Peyer's patch (tissue), 4 donors: ENCODE results near the gene APBA1. TPM values are rescaled to one million over a fixed set of nuclear protein-coding genes. Genes with fewer than 3 reads are reported as not detected.

Source experiments
- DNase-seq, 3 donors: peaks; one replicate each; pipeline ENCODE4 v3.0.0-alpha.2; 2017 to 2019
- H3K27ac ChIP-seq, 4 donors: fragments of 200-600 bp; sonication (generic); one replicate each; pipeline ENCODE4 v1.5.1; 2016 to 2019
- H3K27me3 ChIP-seq, 2 donors: fragments of 200-600 bp; sonication (generic); one replicate each; pipeline ENCODE4 v1.5.1; 2019
- H3K36me3 ChIP-seq, 3 donors: fragments of 200-600 bp; sonication (generic); one replicate each; pipeline ENCODE4 v1.5.1; 2016 to 2019
- H3K4me1 ChIP-seq, 4 donors: fragments of 200-600 bp; sonication (generic); one replicate each; pipeline ENCODE4 v1.5.1; 2016 to 2019
- H3K4me3 ChIP-seq, 4 donors: fragments of 200-600 bp; sonication (generic); 1 replicate in 3 of 4; 2 replicates in 1 of 4; pipeline ENCODE4 v1.5.1; 2016 to 2019; ENCODE audit warnings: mild to moderate bottlenecking in 1 of 4
- H3K9me3 ChIP-seq, 4 donors: fragments of 200-600 bp; sonication (generic); one replicate each; pipeline ENCODE4 v1.5.1; 2016 to 2019; ENCODE audit warnings: mild to moderate bottlenecking in 1 of 4
- POLR2A ChIP-seq, 2 donors: fragments of 450-650 bp; IDR thresholded peaks; one replicate each; pipeline ENCODE4 v1.5.1; 2017; ENCODE audit warnings: antibody characterized with exemption in 2 of 2, mild to moderate bottlenecking in 2 of 2, moderate library complexity in 2 of 2
- total RNA-seq, 4 donors: library from RNA; depleted of rRNA; stranded (reverse); fragments of >200 nt; gene quantifications; one replicate each; pipeline ENCODE4 v1.1.0, GENCODE V29; 2016
- TF ChIP-seq, protein P1 (sequence below), 6 experiments: fragments of 450-650 bp in 4 of 6; fragments of 200-600 bp in 2 of 6; sonication (generic) in 1 of 6; IDR thresholded peaks; one replicate each; pipeline ENCODE4 v1.5.1; 2017 to 2019; ENCODE audit warnings: antibody characterized with exemption in 6 of 6, mild to moderate bottlenecking in 3 of 6, moderate library complexity in 1 of 6

The APBA1 gene
- total RNA-seq, 4 donors from 2014 or later = 0.88 to 14.9 (median 3.9) TPM

DNA sequence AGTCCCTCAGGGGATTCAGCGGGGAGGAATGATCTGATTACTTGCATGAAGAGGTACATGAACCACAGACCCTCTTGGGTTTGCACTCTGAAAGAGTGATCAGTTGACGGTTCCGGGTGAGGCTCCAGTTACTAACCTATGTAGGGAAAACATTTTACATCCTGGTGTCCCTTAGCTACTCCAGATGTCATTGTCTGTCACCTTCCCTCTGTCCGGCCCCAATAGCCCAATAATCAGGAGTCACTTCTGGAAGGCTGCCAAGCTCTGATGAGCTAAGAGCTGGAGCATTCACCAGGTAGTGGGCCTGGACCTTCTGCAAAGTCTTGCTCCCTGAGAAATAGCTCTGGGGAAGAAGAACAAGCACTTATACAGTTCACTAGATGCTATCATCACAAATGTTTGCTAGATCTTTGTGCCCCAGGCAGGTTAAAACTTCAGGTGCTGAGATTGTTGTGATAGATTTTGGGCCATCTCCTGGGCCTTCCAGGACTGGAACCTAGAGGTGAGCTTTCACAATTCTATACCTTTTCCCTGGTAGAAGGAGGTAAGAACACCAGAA lies 282.7 kb downstream of the APBA1 start:
- Histone ChIP-seq H3K27me3 (no peaks in the 10 kb centered on the region), H3K36me3 (no peaks in the 10 kb centered on the region), H3K27ac (no peak overlapping the region), H3K4me1 (no peaks in the 10 kb centered on the region), H3K9me3 (no peaks in the 10 kb centered on the region), H3K4me3 (no peak overlapping the region)
- TF ChIP-seq POLR2A (IDR thresholded peaks at IDR 0.05) = no peak
- TF ChIP-seq, protein P1, sequence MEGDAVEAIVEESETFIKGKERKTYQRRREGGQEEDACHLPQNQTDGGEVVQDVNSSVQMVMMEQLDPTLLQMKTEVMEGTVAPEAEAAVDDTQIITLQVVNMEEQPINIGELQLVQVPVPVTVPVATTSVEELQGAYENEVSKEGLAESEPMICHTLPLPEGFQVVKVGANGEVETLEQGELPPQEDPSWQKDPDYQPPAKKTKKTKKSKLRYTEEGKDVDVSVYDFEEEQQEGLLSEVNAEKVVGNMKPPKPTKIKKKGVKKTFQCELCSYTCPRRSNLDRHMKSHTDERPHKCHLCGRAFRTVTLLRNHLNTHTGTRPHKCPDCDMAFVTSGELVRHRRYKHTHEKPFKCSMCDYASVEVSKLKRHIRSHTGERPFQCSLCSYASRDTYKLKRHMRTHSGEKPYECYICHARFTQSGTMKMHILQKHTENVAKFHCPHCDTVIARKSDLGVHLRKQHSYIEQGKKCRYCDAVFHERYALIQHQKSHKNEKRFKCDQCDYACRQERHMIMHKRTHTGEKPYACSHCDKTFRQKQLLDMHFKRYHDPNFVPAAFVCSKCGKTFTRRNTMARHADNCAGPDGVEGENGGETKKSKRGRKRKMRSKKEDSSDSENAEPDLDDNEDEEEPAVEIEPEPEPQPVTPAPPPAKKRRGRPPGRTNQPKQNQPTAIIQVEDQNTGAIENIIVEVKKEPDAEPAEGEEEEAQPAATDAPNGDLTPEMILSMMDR (IDR thresholded peaks at IDR 0.05) = no peak
- DNase-seq = no peak

GRCh38 chr9:69388596-69388995 lies 283.6 kb downstream of the APBA1 start:
- no peak for DNase-seq
- TF ChIP-seq POLR2A (IDR thresholded peaks at IDR 0.05) = no peak
- TF ChIP-seq, protein P1 (IDR thresholded peaks at IDR 0.05) = no peak
- Histone ChIP-seq H3K4me1 (no peaks in the 10 kb centered on the region), H3K27ac (no peak overlapping the region), H3K4me3 (no peak overlapping the region), H3K27me3 (no peaks in the 10 kb centered on the region), H3K9me3 (no peaks in the 10 kb centered on the region), H3K36me3 (no peaks in the 10 kb centered on the region)

DNA sequence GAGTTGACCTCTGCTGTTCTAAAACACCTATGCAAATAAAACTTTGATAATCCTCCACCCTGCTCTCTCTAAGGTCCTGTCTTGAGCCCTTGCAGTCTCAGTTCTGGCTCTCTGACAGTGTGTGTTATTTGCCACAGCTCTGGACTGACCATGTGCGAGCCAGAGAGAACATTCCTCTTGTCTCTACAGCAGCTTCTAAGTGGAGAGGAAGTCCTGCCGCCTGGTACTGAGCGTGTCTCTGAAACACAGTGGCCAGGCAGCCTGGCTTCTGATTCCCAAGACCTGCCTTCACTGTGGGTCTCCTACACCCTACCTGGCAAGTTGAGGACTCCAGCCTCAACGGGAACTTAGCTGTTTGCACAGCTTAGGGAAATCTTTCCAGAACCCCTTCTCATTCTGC lies 285.5 kb downstream of the APBA1 start:
- Histone ChIP-seq H3K36me3 (no peaks in the 10 kb centered on the region), H3K4me1 (no peaks in the 10 kb centered on the region), H3K27ac (no peak overlapping the region), H3K4me3 (no peak overlapping the region), H3K27me3 (no peaks in the 10 kb centered on the region), H3K9me3 (no peaks in the 10 kb centered on the region)
- TF ChIP-seq POLR2A (IDR thresholded peaks at IDR 0.05) = no peak
- TF ChIP-seq, protein P1 (IDR thresholded peaks at IDR 0.05) = no peak
- no peak for DNase-seq

- no peaks in the 10 kb centered on the region for H3K27me3 ChIP-seq
- TF ChIP-seq, protein P1 (IDR thresholded peaks at IDR 0.05) = no peak
- no peak for TF ChIP-seq POLR2A (IDR thresholded peaks at IDR 0.05)
- no peaks in the 10 kb centered on the region for H3K9me3 ChIP-seq
- no peak overlapping the region for H3K4me3 ChIP-seq
- no peaks in the 10 kb centered on the region for H3K4me1 ChIP-seq
- no peaks in the 10 kb centered on the region for H3K36me3 ChIP-seq
- H3K27ac ChIP-seq = no peak overlapping the region
- no peak for DNase-seq
Measured at GRCh38 chr9:69385581-69386033, 286.6 kb downstream of the APBA1 start.

GRCh38 chr9:69382135-69382534 lies 290.0 kb downstream of the APBA1 start:
- no peaks in the 10 kb centered on the region for H3K4me1 ChIP-seq
- no peak overlapping the region for H3K4me3 ChIP-seq
- no peak for DNase-seq
- H3K27ac ChIP-seq = no peak overlapping the region
- TF ChIP-seq, protein P1 (IDR thresholded peaks at IDR 0.05) = no peak
- TF ChIP-seq POLR2A (IDR thresholded peaks at IDR 0.05) = no peak
- no peaks in the 10 kb centered on the region for H3K9me3 ChIP-seq
- H3K36me3 ChIP-seq = no peaks in the 10 kb centered on the region
- H3K27me3 ChIP-seq = no peaks in the 10 kb centered on the region

DNA sequence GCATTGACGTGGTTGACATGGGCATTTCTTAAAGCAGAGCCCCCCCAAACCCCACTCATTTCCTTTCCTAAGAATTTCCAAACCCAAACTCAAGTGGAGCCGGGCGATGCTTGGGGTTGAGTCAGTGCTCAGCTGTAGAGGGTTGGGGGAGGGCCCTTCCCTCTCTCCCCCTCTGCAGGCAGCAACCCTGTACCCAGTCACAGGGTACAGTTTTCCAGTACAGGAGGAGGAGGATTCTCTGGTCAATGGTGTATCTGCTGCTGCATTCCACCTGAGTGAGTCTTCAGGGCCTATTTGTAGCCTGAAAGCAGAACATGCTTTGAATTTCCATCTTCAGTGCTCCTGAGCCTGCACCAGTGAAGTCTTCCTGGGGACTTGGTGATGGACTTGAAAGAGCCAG lies 291.4 kb downstream of the APBA1 start:
- no peaks in the 10 kb centered on the region for H3K36me3 ChIP-seq
- no peaks in the 10 kb centered on the region for H3K9me3 ChIP-seq
- H3K4me3 ChIP-seq = no peak overlapping the region
- H3K4me1 ChIP-seq = no peaks in the 10 kb centered on the region
- DNase-seq = no peak
- TF ChIP-seq POLR2A (IDR thresholded peaks at IDR 0.05) = no peak
- TF ChIP-seq, protein P1 (IDR thresholded peaks at IDR 0.05) = no peak
- H3K27me3 ChIP-seq = no peaks in the 10 kb centered on the region
- H3K27ac ChIP-seq = no peak overlapping the region
